ENCODE measurements around the gene PTPN6. TPM values are rescaled to one million over a fixed set of nuclear protein-coding genes. Genes with fewer than 3 reads are reported as not detected.

Gene PTPN6
- total and polyA plus RNA-seq, 2 of the 13 experiments (the other 11 are each of a cell fraction or from before 2014, with no cell fraction given) = 10.5 to 10.6 TPM

DNA sequence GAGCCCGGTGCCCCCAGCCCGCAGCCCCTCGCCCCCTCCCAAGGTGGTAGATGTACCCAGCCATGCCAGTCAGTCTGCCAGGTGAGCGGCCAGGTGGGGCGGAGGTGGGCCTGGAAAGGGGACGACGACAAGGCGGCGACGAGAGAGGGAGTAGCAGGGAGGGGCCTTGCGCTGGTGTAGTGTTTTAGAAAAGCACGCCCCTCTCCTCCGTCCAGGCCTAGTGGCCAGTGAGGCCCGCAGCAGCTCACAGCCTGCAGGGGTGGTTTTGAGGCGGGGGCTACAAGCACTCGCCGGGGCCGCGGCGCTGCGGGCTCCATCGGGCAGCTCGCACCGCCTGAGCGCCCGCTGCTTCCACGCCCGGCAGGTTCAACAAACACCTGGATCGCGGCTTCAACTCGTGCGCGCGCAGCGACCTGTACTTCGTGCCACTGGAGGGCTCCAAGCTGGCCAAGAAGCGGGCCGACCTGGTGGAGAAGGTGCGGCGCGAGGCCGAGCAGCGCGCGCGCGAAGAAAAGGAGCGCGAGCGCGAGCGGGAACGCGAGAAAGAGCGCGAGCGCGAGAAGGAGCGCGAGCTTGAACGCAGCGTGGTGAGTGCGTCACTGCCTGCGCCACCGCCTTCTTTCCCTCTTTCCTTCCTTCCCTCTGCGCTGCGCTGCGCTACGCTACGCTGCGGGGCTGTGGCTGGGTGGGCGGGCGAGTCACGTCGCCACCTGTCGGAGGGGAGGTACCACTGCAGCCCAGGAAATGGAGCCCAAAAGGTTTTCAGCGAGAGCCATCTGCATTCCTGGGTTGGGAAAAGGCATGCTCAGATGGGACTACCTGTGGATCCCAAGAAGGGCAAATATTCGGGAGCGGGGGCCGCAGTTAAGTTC, 13.4 kb upstream of the PTPN6 start (continued):
- TF ChIP-seq, protein P1, sequence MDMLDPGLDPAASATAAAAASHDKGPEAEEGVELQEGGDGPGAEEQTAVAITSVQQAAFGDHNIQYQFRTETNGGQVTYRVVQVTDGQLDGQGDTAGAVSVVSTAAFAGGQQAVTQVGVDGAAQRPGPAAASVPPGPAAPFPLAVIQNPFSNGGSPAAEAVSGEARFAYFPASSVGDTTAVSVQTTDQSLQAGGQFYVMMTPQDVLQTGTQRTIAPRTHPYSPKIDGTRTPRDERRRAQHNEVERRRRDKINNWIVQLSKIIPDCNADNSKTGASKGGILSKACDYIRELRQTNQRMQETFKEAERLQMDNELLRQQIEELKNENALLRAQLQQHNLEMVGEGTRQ (IDR thresholded peaks at IDR 0.05; ENCODE audit: low read depth, low read length) = no peak
- TF ChIP-seq, protein P1 (CRISPR knock-in tag; IDR thresholded peaks at IDR 0.05; ENCODE audit: borderline replicate concordance) = peak; percentile 50; the same call in 1 of the 2 replicates
- TF ChIP-seq, protein P2, sequence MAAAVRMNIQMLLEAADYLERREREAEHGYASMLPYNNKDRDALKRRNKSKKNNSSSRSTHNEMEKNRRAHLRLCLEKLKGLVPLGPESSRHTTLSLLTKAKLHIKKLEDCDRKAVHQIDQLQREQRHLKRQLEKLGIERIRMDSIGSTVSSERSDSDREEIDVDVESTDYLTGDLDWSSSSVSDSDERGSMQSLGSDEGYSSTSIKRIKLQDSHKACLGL (CRISPR knock-in tag; IDR thresholded peaks at IDR 0.05) = peak; percentile 86
- TF ChIP-seq MBNL3 (CRISPR knock-in tag; conservative IDR thresholded peaks at IDR 0.05) = no peak
- TF ChIP-seq ZNF839 (CRISPR knock-in tag; IDR thresholded peaks at IDR 0.05; ENCODE audit: borderline replicate concordance) = peak; percentile 87; the same call in 1 of the 2 replicates
- peak; percentile 81; the same call in 1 of the 2 replicates for TF ChIP-seq KDM5A (IDR thresholded peaks at IDR 0.05; ENCODE audit: borderline replicate concordance, low read length)
- no peak for TF ChIP-seq ZNF260 (CRISPR knock-in tag; IDR thresholded peaks at IDR 0.05; ENCODE audit: borderline replicate concordance, low read depth)
- TF ChIP-seq, protein P3, sequence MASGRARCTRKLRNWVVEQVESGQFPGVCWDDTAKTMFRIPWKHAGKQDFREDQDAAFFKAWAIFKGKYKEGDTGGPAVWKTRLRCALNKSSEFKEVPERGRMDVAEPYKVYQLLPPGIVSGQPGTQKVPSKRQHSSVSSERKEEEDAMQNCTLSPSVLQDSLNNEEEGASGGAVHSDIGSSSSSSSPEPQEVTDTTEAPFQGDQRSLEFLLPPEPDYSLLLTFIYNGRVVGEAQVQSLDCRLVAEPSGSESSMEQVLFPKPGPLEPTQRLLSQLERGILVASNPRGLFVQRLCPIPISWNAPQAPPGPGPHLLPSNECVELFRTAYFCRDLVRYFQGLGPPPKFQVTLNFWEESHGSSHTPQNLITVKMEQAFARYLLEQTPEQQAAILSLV (CRISPR knock-in tag; IDR thresholded peaks at IDR 0.05; ENCODE audit: borderline replicate concordance) = 0 out of 2 replicates have a peak, but pooled peaks have one; percentile 37
- no peak for TF ChIP-seq ZBTB8A (CRISPR knock-in tag; IDR thresholded peaks at IDR 0.05; ENCODE audit: borderline replicate concordance, low read depth)
- TF ChIP-seq TMF1 (CRISPR knock-in tag; IDR thresholded peaks at IDR 0.05; ENCODE audit: low read depth) = peak; percentile 89
- TF ChIP-seq, protein P4, sequence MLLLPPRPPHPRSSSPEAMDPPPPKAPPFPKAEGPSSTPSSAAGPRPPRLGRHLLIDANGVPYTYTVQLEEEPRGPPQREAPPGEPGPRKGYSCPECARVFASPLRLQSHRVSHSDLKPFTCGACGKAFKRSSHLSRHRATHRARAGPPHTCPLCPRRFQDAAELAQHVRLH (CRISPR knock-in tag; IDR thresholded peaks at IDR 0.05; ENCODE audit: borderline replicate concordance, low read depth) = peak; percentile 94
- TF ChIP-seq CEBPG (CRISPR knock-in tag; IDR thresholded peaks at IDR 0.05) = peak; percentile 65
- no peak for TF ChIP-seq ZNF282 (IDR thresholded peaks at IDR 0.05; ENCODE audit: partially characterized antibody)
- 0 out of 2 replicates have a peak, but pooled peaks have one; percentile 67 for TF ChIP-seq ZIK1 (CRISPR knock-in tag; IDR thresholded peaks at IDR 0.05; ENCODE audit: borderline replicate concordance, low read depth)
- no peak; the same call in 1 of the 2 replicates for TF ChIP-seq SAFB2 (CRISPR knock-in tag; IDR thresholded peaks at IDR 0.05; ENCODE audit: borderline replicate concordance, low read depth)
- TF ChIP-seq RORA (CRISPR knock-in tag; IDR thresholded peaks at IDR 0.05) = no peak
- TF ChIP-seq, protein P5, sequence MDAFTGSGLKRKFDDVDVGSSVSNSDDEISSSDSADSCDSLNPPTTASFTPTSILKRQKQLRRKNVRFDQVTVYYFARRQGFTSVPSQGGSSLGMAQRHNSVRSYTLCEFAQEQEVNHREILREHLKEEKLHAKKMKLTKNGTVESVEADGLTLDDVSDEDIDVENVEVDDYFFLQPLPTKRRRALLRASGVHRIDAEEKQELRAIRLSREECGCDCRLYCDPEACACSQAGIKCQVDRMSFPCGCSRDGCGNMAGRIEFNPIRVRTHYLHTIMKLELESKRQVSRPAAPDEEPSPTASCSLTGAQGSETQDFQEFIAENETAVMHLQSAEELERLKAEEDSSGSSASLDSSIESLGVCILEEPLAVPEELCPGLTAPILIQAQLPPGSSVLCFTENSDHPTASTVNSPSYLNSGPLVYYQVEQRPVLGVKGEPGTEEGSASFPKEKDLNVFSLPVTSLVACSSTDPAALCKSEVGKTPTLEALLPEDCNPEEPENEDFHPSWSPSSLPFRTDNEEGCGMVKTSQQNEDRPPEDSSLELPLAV (CRISPR knock-in tag; conservative IDR thresholded peaks at IDR 0.05; ENCODE audit: low read depth) = no peak
- TF ChIP-seq, protein P6, sequence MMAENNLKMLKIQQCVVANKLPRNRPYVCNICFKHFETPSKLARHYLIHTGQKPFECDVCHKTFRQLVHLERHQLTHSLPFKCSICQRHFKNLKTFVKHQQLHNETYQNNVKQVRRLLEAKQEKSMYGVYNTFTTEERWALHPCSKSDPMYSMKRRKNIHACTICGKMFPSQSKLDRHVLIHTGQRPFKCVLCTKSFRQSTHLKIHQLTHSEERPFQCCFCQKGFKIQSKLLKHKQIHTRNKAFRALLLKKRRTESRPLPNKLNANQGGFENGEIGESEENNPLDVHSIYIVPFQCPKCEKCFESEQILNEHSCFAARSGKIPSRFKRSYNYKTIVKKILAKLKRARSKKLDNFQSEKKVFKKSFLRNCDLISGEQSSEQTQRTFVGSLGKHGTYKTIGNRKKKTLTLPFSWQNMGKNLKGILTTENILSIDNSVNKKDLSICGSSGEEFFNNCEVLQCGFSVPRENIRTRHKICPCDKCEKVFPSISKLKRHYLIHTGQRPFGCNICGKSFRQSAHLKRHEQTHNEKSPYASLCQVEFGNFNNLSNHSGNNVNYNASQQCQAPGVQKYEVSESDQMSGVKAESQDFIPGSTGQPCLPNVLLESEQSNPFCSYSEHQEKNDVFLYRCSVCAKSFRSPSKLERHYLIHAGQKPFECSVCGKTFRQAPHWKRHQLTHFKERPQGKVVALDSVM (CRISPR knock-in tag; IDR thresholded peaks at IDR 0.05) = peak; percentile 39
- peak; percentile 71; the same call in 1 of the 2 replicates for TF ChIP-seq FOSL2 (CRISPR knock-in tag; IDR thresholded peaks at IDR 0.05)
- no peak for TF ChIP-seq EZH2 (conservative IDR thresholded peaks at IDR 0.05; ENCODE audit: low read depth, low read length)
- TF ChIP-seq ETV6 (CRISPR knock-in tag; conservative IDR thresholded peaks at IDR 0.05) = peak; percentile 32; the same call in 1 of the 2 replicates
